Hepatocyte (in vitro differentiated cells): Measurements from ENCODE around the gene SULT1E1. TPM values are rescaled to one million over a fixed set of nuclear protein-coding genes. Genes with fewer than 3 reads are reported as not detected.
A peak's percentile ranks its signal among the peaks of the same experiment; 100 is the strongest.

Source experiments
- DNase-seq: peaks from one replicate; pipeline ENCODE4 v3.0.0-alpha.2; 2016; ENCODE audit warnings: low spot score
- H2AFZ ChIP-seq: fragments of 200-600 bp; sonication (generic); 2 replicates; pipeline ENCODE4 v1.6.0; 2016; ENCODE audit warnings: antibody characterized with exemption, mild to moderate bottlenecking
- H3K27ac ChIP-seq: fragments of 200-600 bp; sonication (generic); 2 replicates; pipeline ENCODE4 v1.5.1; 2016; ENCODE audit warnings: mild to moderate bottlenecking
- H3K27me3 ChIP-seq: fragments of 200-600 bp; sonication (generic); 2 replicates; pipeline ENCODE4 v1.6.1; 2016
- H3K36me3 ChIP-seq: fragments of 200-600 bp; sonication (generic); replicated peaks from 2 replicates; pipeline ENCODE4 v1.5.1; 2016; ENCODE audit warnings: low read depth; ENCODE audit not compliant: insufficient read depth
- H3K4me1 ChIP-seq: fragments of 200-600 bp; sonication (generic); 2 replicates; pipeline ENCODE4 v1.5.1; 2016; ENCODE audit warnings: mild to moderate bottlenecking, moderate library complexity; ENCODE audit not compliant: insufficient read depth
- H3K4me2 ChIP-seq: fragments of 200-600 bp; sonication (generic); 2 replicates; pipeline ENCODE4 v1.6.0; 2016
- H3K4me3 ChIP-seq: fragments of 200-600 bp; sonication (generic); 2 replicates; pipeline ENCODE4 v1.5.1; 2016; ENCODE audit warnings: mild to moderate bottlenecking
- H3K79me2 ChIP-seq: fragments of 200-600 bp; sonication (generic); 2 replicates; pipeline ENCODE4 v1.6.0; 2017; ENCODE audit warnings: mild to moderate bottlenecking
- H3K9me2 ChIP-seq: fragments of 200-600 bp; sonication (generic); replicated peaks from 2 replicates; pipeline ENCODE4 v1.6.0; 2017; ENCODE audit warnings: mild to moderate bottlenecking; ENCODE audit not compliant: insufficient read depth
- H3K9me3 ChIP-seq: fragments of 200-600 bp; sonication (generic); 2 replicates; pipeline ENCODE4 v1.5.1; 2016; ENCODE audit warnings: low read depth, mild to moderate bottlenecking
- H4K20me1 ChIP-seq: fragments of 200-600 bp; sonication (generic); 2 replicates; pipeline ENCODE4 v1.6.0; 2016; ENCODE audit warnings: mild to moderate bottlenecking; ENCODE audit not compliant: insufficient read depth, poor library complexity, severe bottlenecking
- CTCF ChIP-seq: fragments of 200-600 bp; sonication (generic); IDR thresholded peaks from 2 replicates; pipeline ENCODE4 v1.5.1; 2016; ENCODE audit warnings: antibody characterized with exemption, mild to moderate bottlenecking; ENCODE audit not compliant: poor library complexity
- EZH2 ChIP-seq: fragments of 200-600 bp; sonication (generic); IDR thresholded peaks from 2 replicates; pipeline ENCODE4 v1.6.1; 2016; ENCODE audit warnings: antibody characterized with exemption, mild to moderate bottlenecking, borderline replicate concordance
- EZH2phosphoT487 ChIP-seq: fragments of 200-600 bp; sonication (generic); IDR thresholded peaks from one replicate; pipeline ENCODE4 v1.6.1; 2018; ENCODE audit warnings: antibody characterized with exemption, mild to moderate bottlenecking, low read depth, moderate library complexity; ENCODE audit not compliant: unreplicated experiment, severe bottlenecking
- WGBS: methylation state at CpG from one replicate; pipeline ENCODE4 v1.1.6; 2016; ENCODE audit warnings: low lambda C conversion rate; ENCODE audit errors: missing lambda C conversion rate; 5-methylcytosine and 5-hydroxymethylcytosine counted together
- polyA plus RNA-seq: library from polyadenylated mRNA; unstranded; fragments of >200 nt; fragmentation: Nextera tagmentation; extraction: Ambion mirVana; gene quantifications from 2 replicates; pipeline ENCODE4 v1.2.1, GENCODE V29; 2016
- total RNA-seq: library from RNA; depleted of rRNA; stranded (reverse); fragments of >200 nt; gene quantifications from 2 replicates; pipeline ENCODE4 v1.2.3, GENCODE V29; 2014

Gene SULT1E1
- total and polyA plus RNA-seq, 2 experiments from 2014 or later: 42.1 to 72.5 TPM

- no peaks in the 10 kb centered on the region for H3K36me3 ChIP-seq
- H3K4me3 ChIP-seq: no peak overlapping the region
- H3K27ac ChIP-seq: peak overlapping the region; percentile 91
- TF ChIP-seq EZH2: no peak
- TF ChIP-seq EZH2phosphoT487: no peak
- TF ChIP-seq CTCF: peak; percentile 76
- H2AFZ ChIP-seq: no peak overlapping the region
- H3K4me1 ChIP-seq: peaks cover 19% of the 10 kb centered on the region
- no peaks in the 10 kb centered on the region for H3K9me2 ChIP-seq
- DNase-seq: peak; percentile 83
- no peaks in the 10 kb centered on the region for H4K20me1 ChIP-seq
- H3K4me2 ChIP-seq: peak overlapping the region; percentile 49
- peaks cover 14% of the 10 kb centered on the region for H3K79me2 ChIP-seq
- no peaks in the 10 kb centered on the region for H3K27me3 ChIP-seq
- whole genome bisulfite sequencing: 43% methylated on average over 8 of the region's 8 CpGs
- no peaks in the 10 kb centered on the region for H3K9me3 ChIP-seq
Measured at GRCh38 chr4:69823481-69824186, 36.3 kb downstream of the SULT1E1 start.

GRCh38 chr4:69823048-69823447 lies 36.9 kb downstream of the SULT1E1 start:
- H3K4me2 ChIP-seq: peak overlapping the region; percentile 46
- WGBS: 59% methylated on average over 4 of the region's 4 CpGs
- no peaks in the 10 kb centered on the region for H3K9me2 ChIP-seq

GRCh38 chr4:69822198-69822597 lies 37.7 kb downstream of the SULT1E1 start:
- Histone ChIP-seq H3K27ac (peak overlapping the region; percentile 82), H3K79me2 (peaks cover under 1% of the 10 kb centered on the region), H3K4me2 (no peak overlapping the region), H4K20me1 (no peaks in the 10 kb centered on the region), H3K9me2 (no peaks in the 10 kb centered on the region), H3K4me1 (peaks cover 19% of the 10 kb centered on the region), H3K9me3 (no peaks in the 10 kb centered on the region), H2AFZ (no peak overlapping the region), H3K36me3 (no peaks in the 10 kb centered on the region), H3K4me3 (no peak overlapping the region), H3K27me3 (no peaks in the 10 kb centered on the region)
- no peak for TF ChIP-seq EZH2
- TF ChIP-seq CTCF: no peak
- no peak for TF ChIP-seq EZH2phosphoT487
- no peak for DNase-seq
- WGBS: 90% methylated on average over 5 of the region's 5 CpGs

More at GRCh38 chr4:69823048-69823447, 36.9 kb downstream of the SULT1E1 start:
- Histone ChIP-seq H3K4me1 (peaks cover 19% of the 10 kb centered on the region), H2AFZ (peak overlapping the region; percentile 6), H3K36me3 (no peaks in the 10 kb centered on the region), H3K27me3 (no peaks in the 10 kb centered on the region), H4K20me1 (no peaks in the 10 kb centered on the region), H3K27ac (peak overlapping the region; percentile 82), H3K4me3 (no peak overlapping the region), H3K79me2 (peaks cover 8% of the 10 kb centered on the region), H3K9me3 (no peaks in the 10 kb centered on the region)
- TF ChIP-seq EZH2: no peak
- TF ChIP-seq CTCF: no peak
- TF ChIP-seq EZH2phosphoT487: no peak
- no peak for DNase-seq
